ENCODE results near the gene KIAA1671.

Gene KIAA1671

DNA sequence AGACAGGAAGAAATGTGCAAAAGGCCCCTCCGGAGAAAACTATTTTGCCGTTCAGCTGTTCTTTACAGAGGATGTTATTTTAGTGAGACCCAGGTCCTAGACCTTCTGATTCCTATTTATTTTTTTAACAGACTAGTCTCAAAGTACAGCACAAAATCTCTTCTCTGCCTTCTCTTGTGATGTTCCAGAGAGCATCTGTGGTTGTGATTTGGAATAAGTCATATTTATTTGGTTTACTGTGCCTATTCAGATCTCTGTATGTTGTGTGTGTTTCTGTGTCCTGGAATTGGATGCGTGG is 26.1 kb upstream of the KIAA1671 start:
- TF ChIP-seq TAF1 (IDR thresholded peaks at IDR 0.05; ENCODE audit: borderline replicate concordance, insufficient read depth, low read length) (no peak), FOXP2 (optimal IDR thresholded peaks at IDR 0.05; ENCODE audit: borderline replicate concordance, extremely low read depth, extremely low read length, insufficient read depth) (no peak), POLR2AphosphoS5 (IDR thresholded peaks at IDR 0.05; ENCODE audit: low read depth, low read length) (no peak), SIN3A (IDR thresholded peaks at IDR 0.05; ENCODE audit: borderline replicate concordance, insufficient read depth, low read length) (no peak)
- TF ChIP-seq, protein P1, sequence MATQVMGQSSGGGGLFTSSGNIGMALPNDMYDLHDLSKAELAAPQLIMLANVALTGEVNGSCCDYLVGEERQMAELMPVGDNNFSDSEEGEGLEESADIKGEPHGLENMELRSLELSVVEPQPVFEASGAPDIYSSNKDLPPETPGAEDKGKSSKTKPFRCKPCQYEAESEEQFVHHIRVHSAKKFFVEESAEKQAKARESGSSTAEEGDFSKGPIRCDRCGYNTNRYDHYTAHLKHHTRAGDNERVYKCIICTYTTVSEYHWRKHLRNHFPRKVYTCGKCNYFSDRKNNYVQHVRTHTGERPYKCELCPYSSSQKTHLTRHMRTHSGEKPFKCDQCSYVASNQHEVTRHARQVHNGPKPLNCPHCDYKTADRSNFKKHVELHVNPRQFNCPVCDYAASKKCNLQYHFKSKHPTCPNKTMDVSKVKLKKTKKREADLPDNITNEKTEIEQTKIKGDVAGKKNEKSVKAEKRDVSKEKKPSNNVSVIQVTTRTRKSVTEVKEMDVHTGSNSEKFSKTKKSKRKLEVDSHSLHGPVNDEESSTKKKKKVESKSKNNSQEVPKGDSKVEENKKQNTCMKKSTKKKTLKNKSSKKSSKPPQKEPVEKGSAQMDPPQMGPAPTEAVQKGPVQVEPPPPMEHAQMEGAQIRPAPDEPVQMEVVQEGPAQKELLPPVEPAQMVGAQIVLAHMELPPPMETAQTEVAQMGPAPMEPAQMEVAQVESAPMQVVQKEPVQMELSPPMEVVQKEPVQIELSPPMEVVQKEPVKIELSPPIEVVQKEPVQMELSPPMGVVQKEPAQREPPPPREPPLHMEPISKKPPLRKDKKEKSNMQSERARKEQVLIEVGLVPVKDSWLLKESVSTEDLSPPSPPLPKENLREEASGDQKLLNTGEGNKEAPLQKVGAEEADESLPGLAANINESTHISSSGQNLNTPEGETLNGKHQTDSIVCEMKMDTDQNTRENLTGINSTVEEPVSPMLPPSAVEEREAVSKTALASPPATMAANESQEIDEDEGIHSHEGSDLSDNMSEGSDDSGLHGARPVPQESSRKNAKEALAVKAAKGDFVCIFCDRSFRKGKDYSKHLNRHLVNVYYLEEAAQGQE (IDR thresholded peaks at IDR 0.05; ENCODE audit: insufficient read depth in 1 of 2, low read depth in 2 of 2, low read length in 2 of 2) = no peak

DNA sequence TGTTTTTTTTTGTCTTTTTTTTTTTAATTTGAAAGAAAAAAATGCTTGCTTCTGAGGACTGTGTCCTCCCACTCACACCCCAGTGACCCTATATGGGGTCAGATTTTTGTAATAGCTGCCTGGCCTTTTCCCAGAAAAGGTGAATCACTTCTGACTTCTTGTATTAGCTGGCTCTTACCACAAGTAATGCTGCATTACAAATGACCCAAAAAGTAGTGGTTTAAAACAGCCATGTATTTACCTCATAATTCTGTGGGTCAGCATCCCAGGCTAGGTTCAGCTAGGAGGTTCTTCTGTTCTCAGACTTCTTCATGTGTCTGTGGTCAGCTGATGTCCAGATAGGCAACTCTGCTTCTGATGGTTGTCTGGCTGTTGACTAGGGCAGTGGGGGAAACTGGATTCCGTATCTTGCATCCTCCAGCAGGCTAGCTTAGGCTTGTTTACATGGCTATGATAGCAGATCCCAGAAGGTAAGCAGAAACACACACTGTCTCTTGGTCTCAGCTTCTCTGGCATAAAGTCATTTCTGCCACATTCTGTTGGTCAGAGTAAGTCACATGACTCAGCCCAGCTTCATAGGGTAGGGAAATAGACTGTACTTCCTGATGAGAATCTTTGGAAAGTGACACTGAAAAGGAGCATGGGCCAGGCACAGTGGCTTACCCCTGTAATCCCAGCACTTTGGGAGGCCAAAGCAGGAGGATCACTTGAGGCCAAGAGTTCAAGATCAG is 25.5 kb upstream of the KIAA1671 start:
- TF ChIP-seq POLR2AphosphoS5 (IDR thresholded peaks at IDR 0.05; ENCODE audit: low read depth, low read length) (no peak), SIN3A (IDR thresholded peaks at IDR 0.05; ENCODE audit: borderline replicate concordance, insufficient read depth, low read length) (no peak), FOXP2 (optimal IDR thresholded peaks at IDR 0.05; ENCODE audit: borderline replicate concordance, extremely low read depth, extremely low read length, insufficient read depth) (no peak), TAF1 (IDR thresholded peaks at IDR 0.05; ENCODE audit: borderline replicate concordance, insufficient read depth, low read length) (no peak)
- TF ChIP-seq, protein P1 (IDR thresholded peaks at IDR 0.05; ENCODE audit: insufficient read depth in 1 of 2, low read depth in 2 of 2, low read length in 2 of 2) = no peak

DNA sequence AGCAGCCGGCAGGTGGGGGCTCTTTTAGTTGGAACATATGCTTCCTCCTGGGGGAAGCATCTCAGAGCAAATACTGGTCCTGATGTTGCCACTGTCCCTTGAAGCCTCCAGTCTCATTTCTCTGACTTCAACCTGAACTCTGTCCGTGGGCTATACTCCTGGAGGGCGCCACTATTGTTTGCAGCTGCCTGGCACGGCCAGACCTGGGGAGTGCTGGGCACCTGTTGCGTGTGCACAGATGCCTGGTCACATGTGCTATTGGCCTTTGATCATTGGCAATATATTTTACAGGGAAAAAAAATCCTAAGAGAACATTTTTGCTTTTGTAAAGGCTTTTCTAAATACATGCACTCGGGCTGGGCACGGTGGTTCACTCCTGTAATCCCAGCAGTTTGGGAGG is 24.2 kb upstream of the KIAA1671 start:
- TF ChIP-seq, protein P1 (IDR thresholded peaks at IDR 0.05; ENCODE audit: insufficient read depth in 1 of 2, low read depth in 2 of 2, low read length in 2 of 2) = no peak
- TF ChIP-seq FOXP2 (optimal IDR thresholded peaks at IDR 0.05; ENCODE audit: borderline replicate concordance, extremely low read depth, extremely low read length, insufficient read depth) (no peak), TAF1 (IDR thresholded peaks at IDR 0.05; ENCODE audit: borderline replicate concordance, insufficient read depth, low read length) (no peak), SIN3A (IDR thresholded peaks at IDR 0.05; ENCODE audit: borderline replicate concordance, insufficient read depth, low read length) (no peak), POLR2AphosphoS5 (IDR thresholded peaks at IDR 0.05; ENCODE audit: low read depth, low read length) (no peak)

DNA sequence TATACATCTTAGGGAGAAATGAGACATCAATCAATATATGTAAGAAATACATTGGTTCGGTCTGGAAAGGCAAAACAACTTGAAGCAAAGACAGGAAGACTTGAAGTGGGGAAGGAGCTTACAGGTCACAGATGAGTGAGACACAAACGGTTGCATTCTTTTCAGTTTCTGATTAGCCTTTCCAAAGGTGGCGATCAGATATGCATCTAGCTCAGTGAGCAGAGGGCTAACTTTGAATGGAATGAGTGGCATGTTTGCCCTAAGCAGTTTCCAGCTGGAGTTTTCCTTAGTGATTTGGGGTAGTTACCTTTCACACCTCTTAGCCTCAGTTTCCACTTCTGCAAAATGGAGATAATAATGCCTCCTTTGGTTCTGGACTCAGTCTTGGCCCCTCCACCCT is 21.8 kb upstream of the KIAA1671 start:
- TF ChIP-seq POLR2AphosphoS5 (IDR thresholded peaks at IDR 0.05; ENCODE audit: low read depth, low read length) (no peak), SIN3A (IDR thresholded peaks at IDR 0.05; ENCODE audit: borderline replicate concordance, insufficient read depth, low read length) (no peak), TAF1 (IDR thresholded peaks at IDR 0.05; ENCODE audit: borderline replicate concordance, insufficient read depth, low read length) (no peak), FOXP2 (optimal IDR thresholded peaks at IDR 0.05; ENCODE audit: borderline replicate concordance, extremely low read depth, extremely low read length, insufficient read depth) (no peak)
- TF ChIP-seq, protein P1 (IDR thresholded peaks at IDR 0.05; ENCODE audit: insufficient read depth in 1 of 2, low read depth in 2 of 2, low read length in 2 of 2) = no peak

Measured in PFSK-1 (cell line).